Anterior cingulate cortex (tissue), 58 donors: ENCODE measurements around the gene ASXL2.
"Not testable (repeated sequence)": the region's sequence is repeated elsewhere in the genome, so short reads cannot be mapped to it uniquely, and the experiment has no call there.

Experiments
- DNase-seq, 58 donors: peaks; one replicate each; lab custom pipeline; 2025; lab: John Stamatoyannopoulos, UW

The ASXL2 gene

DNA sequence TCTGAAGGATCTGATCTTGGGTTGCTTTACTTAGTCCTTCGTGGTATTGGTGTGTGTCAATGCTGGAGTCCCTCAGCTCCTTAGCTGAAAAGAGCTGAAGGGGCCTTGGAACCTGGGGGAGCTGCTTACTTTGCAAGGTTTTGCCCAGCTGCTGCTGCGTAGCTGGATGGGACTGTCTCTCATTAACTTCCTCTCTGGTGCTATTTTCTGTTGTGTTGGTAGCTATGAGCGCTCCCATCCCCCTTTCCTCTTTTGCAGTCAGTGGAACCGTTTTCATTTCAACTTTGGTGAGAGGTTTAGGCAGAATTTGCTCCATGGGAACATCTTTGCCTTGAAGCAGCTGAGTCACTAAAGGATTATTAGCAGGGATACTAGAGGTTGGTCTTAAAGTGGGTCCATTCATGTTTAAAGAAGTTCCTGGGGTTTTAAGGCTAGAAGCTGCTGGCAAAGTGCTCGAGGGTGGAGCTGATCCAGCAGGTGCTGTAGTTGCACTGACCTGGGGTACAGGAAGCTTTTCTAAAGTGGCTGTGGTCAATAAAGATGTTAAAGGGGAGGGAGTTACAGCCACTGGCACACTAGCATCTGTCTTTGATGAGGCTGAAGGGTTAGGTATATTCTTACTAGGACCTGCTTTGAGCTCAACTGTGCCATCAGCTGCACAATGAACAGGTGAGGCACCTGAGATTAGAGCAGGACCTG is 135.0 kb downstream of the ASXL2 start:
- peak in 3 of 58 donors; percentile 3 to 15 (median 8) for DNase-seq

DNA sequence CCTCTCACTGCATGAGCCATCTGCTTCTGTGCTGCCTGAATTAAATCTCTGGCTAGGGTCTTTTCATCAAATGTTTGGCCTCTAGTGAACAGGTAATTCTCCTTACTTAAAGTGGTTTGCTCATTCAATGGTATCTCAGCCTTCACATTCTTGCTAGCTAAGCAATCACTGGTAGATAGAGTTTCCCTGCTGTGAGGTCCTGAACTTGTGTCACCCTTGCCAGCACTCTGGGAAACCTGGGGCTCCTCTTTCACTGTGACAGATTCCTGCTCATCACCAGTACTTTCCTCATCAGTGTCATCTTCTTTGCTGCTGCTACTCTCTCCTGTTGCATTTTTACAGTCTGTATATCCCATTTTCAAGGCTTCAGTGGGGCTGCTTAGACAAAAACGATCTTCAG is 135.8 kb downstream of the ASXL2 start:
- DNase-seq, result no peak

DNA sequence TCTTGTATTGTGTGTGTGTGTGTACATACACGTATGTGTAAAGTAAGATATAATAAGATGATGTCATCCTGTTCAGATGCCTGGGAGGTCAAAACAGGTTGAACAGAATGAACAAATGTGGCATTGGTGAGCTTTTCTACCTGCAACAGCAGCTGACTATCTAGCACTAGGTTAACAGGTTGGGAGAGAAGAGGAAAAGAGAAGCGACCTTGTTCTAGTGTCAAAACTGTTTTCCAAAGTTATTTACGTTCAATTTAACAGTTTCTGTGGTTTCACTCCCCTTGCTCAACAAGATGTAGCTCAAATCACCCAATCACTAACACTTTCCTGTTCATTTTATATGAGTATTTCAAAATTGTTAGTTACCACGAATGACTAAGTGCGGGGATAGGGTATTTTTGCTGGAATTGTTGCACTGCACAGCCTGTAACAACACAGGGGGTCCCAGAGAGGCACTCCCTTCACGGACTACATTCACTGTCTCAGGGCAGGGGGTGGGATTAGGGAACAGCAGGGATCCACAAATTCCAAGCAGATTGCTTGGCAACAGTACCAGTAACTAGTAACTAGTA is 137.4 kb downstream of the ASXL2 start:
- no peak for DNase-seq

DNA sequence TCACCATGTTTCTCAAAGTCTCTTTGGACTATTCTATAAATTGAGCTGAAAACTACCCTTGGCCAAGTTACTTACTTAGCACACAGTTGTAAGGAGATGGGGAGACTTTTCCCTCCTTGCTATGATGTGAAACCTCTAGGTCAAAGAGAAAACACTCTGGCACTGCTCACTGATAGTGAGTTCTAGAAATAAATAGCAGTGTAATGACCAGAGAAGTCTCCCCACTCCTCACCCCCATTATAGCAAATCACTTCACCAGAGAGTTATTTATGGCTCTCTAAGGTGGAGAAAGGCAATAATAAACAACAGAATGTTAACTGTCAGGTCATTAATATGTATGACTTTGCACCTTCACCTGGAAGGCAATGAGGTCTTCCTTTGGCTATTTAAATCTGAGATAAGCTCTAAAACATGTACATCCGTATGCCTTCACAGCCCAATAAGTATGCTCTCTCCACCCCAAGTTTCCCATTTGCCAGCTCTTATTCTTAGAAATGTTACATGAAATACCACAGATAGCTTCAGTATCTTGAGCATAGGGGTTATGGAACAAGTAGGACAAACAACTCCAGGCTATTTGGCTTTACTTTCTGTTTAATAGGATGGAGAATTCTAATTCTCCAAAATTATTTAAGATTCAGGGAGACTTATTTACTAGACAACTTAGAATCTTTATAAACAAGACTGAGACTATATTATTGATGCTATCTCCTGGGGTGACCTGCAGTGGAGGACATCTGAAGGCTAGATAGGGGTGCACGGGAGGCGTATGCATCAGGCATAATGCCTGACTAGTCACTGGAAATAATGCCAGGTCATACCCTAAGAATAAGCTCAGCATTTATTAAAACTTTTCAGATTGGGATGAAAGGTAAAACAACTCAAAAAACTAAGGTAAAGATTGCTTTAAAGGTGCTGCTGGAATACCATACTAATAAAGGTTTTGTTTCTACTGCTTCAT is 139.6 kb downstream of the ASXL2 start:
- no peak for DNase-seq

DNA sequence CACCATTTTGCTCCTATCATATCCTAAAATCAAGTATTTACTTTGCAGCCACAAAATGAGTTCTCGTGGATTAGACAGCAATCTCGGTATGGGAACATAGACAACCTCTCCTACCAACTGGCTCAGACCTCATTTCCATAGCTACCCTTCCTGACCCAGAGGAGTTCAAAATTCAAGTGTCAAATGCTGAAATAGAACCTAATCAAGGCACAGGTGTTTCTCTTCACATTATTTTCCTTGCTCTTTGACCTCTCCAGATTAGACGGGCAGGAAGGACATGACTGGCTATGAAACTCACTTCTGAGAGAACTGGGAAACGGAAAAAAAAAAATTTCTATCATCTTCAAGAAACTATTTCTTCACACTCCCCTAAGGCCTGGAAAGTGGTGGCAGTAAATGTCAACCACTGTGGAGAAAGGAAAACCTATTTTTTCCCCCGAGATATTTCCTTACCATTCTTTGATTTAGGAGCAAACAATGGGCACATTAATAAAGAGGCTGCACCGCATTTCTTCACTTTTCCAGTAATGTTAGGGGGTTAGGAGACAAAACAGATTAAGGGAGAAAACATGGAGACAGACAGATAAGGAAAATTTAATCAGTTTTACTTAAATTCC is 141.3 kb downstream of the ASXL2 start:
- DNase-seq, result no peak

DNA sequence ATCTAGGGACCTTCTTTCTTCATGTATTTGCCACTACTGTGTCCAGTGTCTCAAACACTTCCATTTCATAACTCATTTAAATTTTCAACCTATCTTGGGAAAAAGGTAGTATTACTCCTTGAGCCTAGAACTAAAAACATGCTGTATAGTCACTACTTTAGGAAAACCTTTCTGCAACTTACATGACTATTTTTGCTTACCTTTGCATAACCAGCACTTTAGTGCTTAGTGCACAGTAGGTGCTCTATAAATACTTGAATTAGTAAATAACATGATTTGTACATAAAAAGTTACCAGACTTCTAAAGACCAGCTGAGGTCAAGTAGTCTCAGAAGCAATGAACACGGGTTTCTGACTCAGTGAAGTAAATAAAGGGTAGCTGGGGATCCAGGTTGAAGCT is 142.5 kb downstream of the ASXL2 start:
- no peak for DNase-seq

DNA sequence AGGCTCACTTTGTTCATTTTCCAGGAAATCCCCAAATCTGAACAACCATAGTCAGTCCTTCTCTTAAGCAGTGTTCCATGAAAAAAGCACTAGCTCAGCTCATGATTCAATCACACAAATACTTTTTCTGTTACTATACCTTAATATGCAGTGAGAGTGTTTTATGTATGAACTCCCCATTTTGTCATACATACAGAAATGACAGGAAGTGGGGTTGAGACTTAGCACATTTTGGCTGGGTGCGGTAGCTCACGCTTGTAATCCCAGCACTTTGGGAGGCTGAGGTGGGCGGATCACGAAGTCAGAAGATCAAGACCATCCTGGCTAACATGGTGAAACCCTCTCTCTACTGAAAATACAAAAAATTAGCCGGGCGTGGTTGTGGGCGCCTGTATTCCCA is 149.7 kb downstream of the ASXL2 start:
- DNase-seq, result no peak

DNA sequence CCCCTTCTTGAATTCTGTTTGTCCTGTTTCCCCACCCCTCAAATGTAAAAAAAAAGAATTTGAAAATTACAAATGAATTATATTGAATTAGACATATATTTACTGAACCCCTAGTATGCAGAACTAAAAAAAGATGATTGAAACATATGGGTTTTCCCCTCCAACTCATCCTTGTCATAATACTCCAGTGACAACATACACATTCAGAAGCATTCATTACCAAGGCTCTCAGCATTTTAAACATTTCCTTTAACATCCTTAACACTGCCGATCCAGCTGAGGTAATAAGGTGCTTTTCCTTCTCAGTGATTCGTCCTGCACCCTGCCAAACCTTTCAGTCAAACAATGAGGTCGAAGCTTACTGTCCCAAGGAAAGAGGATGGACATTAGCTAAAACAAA is 151.8 kb downstream of the ASXL2 start:
- DNase-seq, result no peak

DNA sequence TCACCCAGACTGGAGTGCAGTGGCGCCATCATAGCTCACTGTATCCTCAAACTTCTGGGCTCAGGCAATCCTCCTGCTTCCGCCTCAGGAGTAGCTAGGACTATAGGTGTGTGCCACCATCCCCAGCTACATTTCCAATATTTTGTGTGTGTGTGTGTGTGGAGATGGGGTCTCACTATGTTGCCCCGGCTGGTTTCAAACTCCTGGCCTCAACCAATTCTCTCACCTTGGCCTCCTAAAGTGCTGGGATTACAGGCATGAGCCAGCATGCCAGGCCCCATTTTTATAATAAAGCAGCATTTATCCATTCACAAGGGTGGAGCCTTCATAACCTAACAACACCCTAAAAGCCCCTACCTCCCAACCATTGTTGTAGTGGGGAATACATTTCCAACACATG is 152.4 kb downstream of the ASXL2 start:
- DNase-seq, result no peak

DNA sequence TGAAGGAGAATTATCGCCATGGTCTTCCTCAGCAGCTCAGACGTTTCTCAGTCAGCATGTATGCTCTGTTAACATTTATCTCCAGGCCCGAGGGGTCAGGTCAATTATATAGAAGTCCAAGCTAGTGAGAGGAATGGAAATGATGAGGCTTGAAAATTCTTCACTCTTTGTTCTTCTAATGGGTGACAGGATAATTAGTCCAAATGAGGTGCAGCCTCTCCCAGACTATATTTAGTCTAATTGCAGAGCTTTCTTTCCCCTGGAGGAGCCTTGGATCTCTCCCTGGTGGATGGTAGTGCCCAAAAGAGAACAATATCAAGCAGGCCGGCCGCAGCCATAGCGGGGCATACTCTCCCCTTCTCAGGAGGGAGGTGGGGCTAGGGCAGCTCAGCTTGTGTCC is 153.5 kb downstream of the ASXL2 start:
- no peak for DNase-seq

DNA sequence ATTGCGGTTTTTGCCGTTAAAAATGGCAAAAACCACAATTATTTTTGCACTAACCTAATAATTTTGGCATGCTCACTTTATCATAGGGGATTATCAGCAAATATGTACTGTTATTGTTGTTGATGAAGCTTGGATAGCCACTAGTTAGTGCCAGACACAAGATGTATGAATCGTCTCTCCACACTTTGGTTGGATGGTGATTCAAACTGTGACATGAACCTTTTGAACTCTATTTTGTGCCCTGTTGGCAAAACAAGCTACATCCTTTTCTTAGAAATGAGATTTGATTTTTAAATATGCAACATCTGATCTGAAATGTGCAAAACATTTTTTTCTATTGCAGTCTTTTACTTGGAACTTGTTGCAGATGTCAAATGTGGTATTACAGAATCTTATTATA is 156.1 kb downstream of the ASXL2 start:
- no peak for DNase-seq

DNA sequence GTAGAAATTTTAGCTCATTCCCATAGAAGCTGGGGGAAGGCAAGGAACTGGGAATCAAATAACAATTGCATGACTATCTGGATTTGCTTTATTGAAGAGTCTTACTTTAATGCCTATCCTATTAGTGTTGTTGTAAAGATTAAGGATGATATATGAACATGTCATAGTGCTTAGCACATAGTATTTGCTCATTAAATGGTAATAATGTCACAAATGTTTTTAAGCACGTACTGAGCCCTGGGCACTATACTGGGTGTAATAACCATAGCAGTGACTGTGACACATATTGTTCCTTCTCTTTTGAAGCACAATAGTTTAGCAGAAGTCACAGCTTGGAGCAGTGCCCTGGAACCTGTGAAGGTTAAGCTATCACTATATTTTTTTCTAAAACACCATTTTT is 157.7 kb downstream of the ASXL2 start:
- DNase-seq, result no peak

DNA sequence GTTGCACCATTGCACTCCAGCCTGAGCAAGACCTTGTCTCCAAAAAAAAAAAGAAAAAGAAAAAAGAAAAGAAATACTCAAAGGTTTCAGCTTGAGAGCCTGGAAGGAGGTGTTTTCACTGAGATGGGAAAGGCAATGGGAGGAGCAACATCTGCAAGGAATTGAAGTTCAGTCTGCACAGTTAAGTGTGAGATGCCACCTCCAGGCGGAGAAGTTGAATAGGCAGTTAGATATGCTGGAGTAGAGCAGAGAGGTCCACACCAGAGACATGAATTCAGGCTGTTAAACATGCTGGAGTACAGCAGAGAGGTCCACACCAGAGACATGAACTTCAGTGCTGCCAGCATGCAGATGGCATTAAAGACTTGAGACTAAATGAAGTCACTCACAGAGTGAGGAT is 163.5 kb downstream of the ASXL2 start:
- DNase-seq, result no peak

DNA sequence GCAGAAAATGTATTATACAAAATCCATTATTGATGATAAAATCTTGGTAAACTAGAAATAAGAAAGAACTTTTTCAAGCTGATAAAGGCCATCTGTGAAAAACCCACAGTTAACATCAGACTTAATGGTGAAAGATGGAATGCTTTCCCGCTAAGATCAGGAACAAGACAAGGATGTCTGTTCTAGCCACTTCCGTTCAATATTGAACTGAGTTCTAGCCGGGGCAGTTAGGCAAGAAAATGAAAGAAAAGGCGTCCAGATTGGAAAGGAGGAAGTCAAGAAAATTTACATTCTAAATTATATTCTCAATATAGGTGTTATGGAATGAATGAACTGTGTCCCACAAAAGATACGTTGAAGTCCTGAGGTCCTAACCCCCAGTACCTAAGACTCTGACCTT is 165.8 kb downstream of the ASXL2 start:
- DNase-seq, result no peak

DNA sequence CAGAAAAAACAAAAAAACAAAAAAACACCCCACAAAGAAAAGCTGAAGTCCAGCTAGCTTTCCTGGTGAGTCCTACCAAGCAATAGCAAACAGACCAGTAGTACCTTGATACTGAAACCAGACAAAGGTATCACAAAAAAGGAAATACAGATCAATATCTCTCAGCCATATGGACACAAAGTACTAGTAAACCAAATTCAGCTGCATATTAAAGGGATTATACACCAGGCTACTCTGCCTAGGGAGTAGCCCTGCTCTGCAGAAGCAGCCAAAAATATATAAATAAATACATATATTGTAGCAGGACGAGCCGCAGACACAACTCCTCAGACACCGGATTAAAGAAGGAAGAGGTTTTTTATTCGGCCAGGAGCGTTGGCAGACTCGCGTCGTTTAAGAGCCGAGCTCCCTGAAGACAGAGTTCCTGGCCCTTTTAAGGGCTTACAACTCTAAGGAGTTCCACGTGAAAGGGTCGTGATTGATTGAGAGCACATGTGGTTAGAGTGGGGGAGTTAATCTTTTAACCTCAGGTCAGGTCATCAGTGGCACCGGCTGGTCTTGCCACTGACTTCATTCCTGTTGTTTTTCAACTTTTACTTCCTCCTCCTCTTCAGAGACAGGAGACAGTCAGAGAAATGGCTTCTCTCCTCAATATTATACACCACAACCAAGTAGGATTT is 166.5 kb downstream of the ASXL2 start:
- no peak for DNase-seq

DNA sequence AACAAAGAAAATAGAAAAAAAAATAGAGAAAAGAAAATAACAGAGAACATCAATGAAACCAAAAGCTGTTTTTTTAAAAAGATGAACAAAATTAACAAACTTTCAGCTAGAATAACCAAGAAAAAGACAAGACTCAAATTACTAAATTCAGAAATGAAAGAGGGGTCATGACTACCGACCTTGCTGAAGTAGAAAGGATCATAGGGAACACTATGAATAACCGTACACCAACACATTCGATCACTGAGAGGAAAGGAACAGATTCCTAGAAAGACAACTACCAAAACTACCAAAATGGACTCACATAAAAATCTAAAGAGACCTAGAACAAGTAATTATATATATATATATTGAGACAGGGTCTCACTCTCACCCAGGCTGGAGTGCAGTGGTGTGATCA is 167.5 kb downstream of the ASXL2 start:
- no peak for DNase-seq

DNA sequence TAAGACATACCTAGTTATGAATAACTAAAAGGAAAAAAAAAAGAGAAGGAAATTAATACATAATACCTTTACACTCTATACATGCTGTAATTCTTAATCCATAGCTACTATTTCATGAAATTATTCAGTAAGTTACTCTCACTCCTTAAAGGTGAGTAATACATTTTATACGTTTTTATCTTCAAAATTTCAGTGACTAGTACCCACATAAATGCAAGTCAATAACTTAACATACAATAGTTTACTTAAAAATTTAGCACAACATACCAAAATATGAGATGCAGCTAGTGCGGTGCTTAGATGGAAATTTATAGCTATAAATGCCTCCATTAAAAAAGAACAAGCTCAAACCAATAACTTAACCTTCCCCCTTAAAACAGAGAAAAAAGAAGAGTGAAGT is 168.9 kb downstream of the ASXL2 start:
- no peak for DNase-seq

DNA sequence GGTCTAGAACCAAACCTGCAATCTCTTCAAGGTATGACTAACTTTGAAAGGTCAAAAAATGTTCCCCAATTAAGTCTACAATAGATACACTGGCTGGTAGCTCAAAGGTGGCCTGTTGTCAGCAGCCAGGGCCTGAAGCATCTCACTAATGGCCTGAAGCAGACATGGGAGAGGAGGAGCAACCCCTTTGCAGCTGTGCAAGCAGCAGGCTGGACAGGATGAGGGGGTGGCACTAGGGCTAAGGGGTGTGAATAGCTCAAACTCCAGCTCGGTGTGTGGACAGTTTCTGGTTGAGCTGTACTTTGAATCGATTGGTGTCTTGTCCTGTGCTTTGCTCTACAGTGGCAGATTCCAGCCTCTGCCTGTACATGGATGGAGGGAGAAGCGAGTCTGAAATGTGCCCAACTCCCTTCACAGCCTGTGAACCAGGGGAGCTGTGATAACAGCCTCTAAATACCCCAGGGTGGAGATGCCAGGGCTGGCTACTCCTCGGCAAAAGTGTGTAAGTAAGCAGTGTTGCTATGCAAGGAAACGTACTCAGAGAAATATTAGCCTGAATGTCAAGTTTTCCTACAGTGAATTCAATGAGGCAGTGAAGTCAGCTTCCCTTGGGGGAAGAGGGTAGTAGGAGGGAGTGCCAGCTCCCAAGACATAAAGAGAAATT is 170.2 kb downstream of the ASXL2 start:
- no peak for DNase-seq

DNA sequence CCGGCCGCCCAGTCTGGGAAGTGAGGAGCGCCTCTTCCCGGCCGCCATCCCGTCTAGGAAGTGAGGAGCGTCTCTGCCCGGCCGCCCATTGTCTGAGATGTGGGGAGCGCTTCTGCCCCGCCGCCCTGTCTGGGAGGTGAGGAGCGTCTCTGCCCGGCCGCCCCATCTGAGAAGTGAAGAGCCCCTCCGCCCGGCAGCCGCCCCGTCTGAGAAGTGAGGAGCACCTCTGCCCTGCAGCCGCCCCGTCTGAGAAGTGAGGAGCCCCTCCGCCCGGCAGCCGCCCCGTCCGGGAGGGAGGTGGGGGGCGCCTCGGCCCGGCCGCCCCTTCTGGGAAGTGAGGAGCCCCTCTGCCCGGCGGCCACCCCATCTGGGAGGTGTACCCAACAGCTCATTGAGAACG is 172.7 kb downstream of the ASXL2 start:
- not testable (repeated sequence) for DNase-seq

DNA sequence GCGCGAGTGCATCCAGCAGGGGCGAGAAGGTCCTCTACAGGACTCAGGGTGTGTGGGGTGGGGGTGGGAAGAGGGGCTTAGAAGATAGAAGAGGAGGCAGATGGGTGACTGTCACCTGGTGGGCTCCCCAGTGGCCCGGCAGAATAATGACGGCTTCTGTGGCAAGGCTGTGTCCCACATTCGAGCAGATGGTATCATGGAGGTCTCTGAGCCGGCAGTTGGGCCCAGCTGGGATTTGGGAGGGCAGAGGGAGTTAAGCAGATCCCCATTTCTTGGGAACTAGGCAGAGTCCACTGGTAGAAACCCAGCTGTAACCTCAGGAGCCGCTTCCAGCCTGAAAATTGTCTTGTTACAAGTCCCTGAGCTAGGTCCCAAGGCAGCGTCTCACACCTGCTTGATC is 176.5 kb downstream of the ASXL2 start:
- DNase-seq, result no peak
